GM21360 (cell line): ENCODE measurements around the gene SNED1.

Experiments used
- ATAC-seq: cut with Tn5 transposase; IDR thresholded peaks from one replicate; pipeline ENCODE4 v1.9.1; 2021; ENCODE audit warnings: mild to moderate bottlenecking, moderate library complexity; ENCODE audit not compliant: unreplicated experiment

The SNED1 gene

GRCh38 chr2:241141214-241141770 lies 142.9 kb downstream of the SNED1 start:
- ATAC-seq, result no peak

GRCh38 chr2:241142063-241142462 lies 143.6 kb downstream of the SNED1 start:
- ATAC-seq, result no peak

- ATAC-seq, result no peak
These were observed 144.2 kb downstream of the SNED1 start for GRCh38 chr2:241142593-241142992.
